Skeletal muscle cell (primary cell): ENCODE data around the gene MFAP4.

ENCODE experiments used
- DNase-seq: peaks from one replicate; pipeline ENCODE4 v3.0.0-alpha.2; 2010; ENCODE audit warnings: low read depth
- H3K4me3 ChIP-seq: 2 replicates; pipeline ENCODE4 v1.5.1; 2011; ENCODE audit warnings: low read depth, mild to moderate bottlenecking, control low read depth, low read length, moderate library complexity

The MFAP4 gene

GRCh38 chr17:19372866-19373504 is 14.0 kb downstream of the MFAP4 start:
- DNase-seq = no peak
- no peak overlapping the region for H3K4me3 ChIP-seq

- no peak overlapping the region for H3K4me3 ChIP-seq
- DNase-seq = no peak
These were observed 14.6 kb downstream of the MFAP4 start for GRCh38 chr17:19372439-19372838.

GRCh38 chr17:19372011-19372370 is 15.0 kb downstream of the MFAP4 start:
- no peak for DNase-seq
- H3K4me3 ChIP-seq = no peak overlapping the region

- DNase-seq = no peak
- H3K4me3 ChIP-seq = no peak overlapping the region
These were observed 15.6 kb downstream of the MFAP4 start for GRCh38 chr17:19371259-19372010.

GRCh38 chr17:19370493-19370960 is 16.5 kb downstream of the MFAP4 start:
- H3K4me3 ChIP-seq = no peak overlapping the region
- DNase-seq = no peak

GRCh38 chr17:19369846-19370492 is 17.0 kb downstream of the MFAP4 start:
- no peak overlapping the region for H3K4me3 ChIP-seq
- no peak for DNase-seq

- H3K4me3 ChIP-seq = no peak overlapping the region
- no peak for DNase-seq
These were observed 17.7 kb downstream of the MFAP4 start for GRCh38 chr17:19369107-19369778.

GRCh38 chr17:19368229-19368628 is 18.8 kb downstream of the MFAP4 start:
- DNase-seq = no peak
- H3K4me3 ChIP-seq = no peak overlapping the region

GRCh38 chr17:19366637-19366972 is 20.4 kb downstream of the MFAP4 start:
- DNase-seq = no peak
- H3K4me3 ChIP-seq = no peak overlapping the region

GRCh38 chr17:19365833-19366636 is 21.0 kb downstream of the MFAP4 start:
- H3K4me3 ChIP-seq = no peak overlapping the region
- DNase-seq = no peak

GRCh38 chr17:19365499-19365817 is 21.5 kb downstream of the MFAP4 start:
- H3K4me3 ChIP-seq = no peak overlapping the region
- no peak for DNase-seq

GRCh38 chr17:19364699-19365498 is 22.1 kb downstream of the MFAP4 start:
- DNase-seq = no peak
- H3K4me3 ChIP-seq = no peak overlapping the region

GRCh38 chr17:19363460-19364035 is 23.4 kb downstream of the MFAP4 start:
- H3K4me3 ChIP-seq = no peak overlapping the region
- DNase-seq = no peak

GRCh38 chr17:19363114-19363438 is 23.9 kb downstream of the MFAP4 start:
- no peak for DNase-seq
- H3K4me3 ChIP-seq = peak overlapping the region; percentile 72

GRCh38 chr17:19362277-19363113 is 24.5 kb downstream of the MFAP4 start, which contains the start of gene B9D1:
TSS of gene B9D1 (minus strand) at chr17:19362723. CDS start at chr17:19362569, 154 bp downstream.
- peak within 1 kb of the TSS; percentile 72 for H3K4me3 ChIP-seq
- peak; percentile 73 for DNase-seq

GRCh38 chr17:19361944-19362276 is 25.1 kb downstream of the MFAP4 start:
- DNase-seq = no peak
- H3K4me3 ChIP-seq = peak overlapping the region; percentile 72

- H3K4me3 ChIP-seq = peak overlapping the region; percentile 72
- DNase-seq = no peak
These were observed 25.7 kb downstream of the MFAP4 start for GRCh38 chr17:19361326-19361725.

GRCh38 chr17:19360772-19361171 is 26.2 kb downstream of the MFAP4 start:
- DNase-seq = no peak
- H3K4me3 ChIP-seq = no peak overlapping the region
